NCI-H2171 treated with DMSO at 0.1 percent for 48 hours (cell line): Measurements from ENCODE around the gene TMEM247.
"Not testable (repeated sequence)": the region's sequence is repeated elsewhere in the genome, so short reads cannot be mapped to it uniquely, and the experiment has no call there.

ENCODE experiments used
- DNase-seq: peaks from one replicate; lab custom pipeline; 2025; lab: John Stamatoyannopoulos, UW

The TMEM247 gene

DNA sequence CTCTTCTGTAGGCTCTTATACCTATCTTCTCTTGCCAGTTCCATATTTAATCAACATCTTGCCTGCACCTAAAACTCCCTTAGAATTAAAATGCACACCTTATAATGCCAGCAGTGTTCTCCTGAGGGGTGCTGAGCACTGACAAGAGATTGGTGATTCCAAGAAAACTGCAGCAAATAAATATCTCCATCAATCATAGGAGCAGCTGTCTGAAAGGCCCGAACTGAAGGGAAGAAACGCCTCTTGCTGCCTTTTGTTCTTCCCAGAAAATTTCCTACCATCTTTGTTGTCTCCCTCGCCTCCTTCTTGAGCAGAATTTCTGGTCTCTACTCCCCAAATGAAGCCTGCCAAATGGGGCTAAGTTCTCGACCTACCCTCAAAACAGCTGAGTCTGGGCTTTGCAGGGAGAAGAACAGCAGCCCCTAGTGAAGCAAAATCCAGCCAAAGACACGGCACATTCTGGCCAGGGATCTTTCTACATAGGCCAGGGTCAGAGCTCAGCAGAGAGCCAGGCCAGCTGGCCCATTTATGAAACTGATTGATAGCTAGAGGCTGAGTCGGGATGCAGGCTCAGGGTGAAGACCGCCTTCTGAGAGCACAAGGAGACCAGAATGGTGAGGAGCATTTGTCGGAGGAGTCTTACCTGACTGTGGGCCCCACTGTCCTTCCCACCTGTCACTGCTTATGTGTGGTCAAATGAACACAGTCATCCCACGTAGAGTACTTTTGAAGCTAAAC, 20.4 kb upstream of the TMEM247 start:
- DNase-seq: no peak

DNA sequence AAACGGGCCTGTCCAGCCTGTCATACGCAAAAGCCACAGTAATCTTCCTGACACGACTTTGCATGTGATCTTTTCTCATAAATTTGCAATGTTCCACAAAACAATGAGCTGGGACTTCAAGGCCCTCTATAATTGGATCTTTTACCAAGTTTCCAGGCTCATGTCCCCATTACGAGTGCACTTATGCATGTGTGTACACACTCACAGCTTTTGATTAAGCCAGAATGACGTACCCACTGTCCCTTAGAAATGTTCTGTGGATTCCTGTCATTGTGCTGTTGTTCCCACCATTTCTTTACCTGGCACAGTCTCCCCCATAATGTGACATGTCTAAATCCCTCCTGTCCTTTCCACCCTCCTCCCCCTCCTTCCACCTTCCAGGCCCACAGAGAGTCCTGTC, 19.7 kb upstream of the TMEM247 start:
- DNase-seq: no peak

- DNase-seq: no peak
Observed at GRCh38 chr2:46460241-46460921, 19.0 kb upstream of the TMEM247 start.

- peak; percentile 9 for DNase-seq
Observed at GRCh38 chr2:46461011-46461674, 18.2 kb upstream of the TMEM247 start.

DNA sequence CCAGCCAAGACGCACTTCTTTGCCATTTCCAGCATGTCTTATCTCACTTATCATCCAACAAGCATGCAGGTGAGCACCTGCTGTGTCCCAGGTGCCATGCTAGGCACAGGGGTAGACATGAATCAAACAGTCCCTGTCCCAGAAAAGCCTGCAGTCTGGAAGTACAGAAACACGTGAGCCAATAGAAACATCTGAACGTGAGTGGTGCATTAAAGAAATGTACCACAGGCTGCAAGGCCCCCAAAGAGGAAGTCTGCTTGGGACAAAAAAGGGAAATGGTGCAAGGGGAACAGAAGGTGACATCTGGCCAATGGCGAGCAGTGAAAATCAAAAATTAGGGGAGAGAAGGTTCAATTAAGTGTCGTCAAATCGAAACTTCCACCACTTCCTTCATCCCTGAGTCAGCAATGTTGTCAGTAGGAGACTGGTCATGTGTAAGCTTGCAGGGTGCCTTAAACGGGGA, 17.6 kb upstream of the TMEM247 start:
- no peak for DNase-seq

DNA sequence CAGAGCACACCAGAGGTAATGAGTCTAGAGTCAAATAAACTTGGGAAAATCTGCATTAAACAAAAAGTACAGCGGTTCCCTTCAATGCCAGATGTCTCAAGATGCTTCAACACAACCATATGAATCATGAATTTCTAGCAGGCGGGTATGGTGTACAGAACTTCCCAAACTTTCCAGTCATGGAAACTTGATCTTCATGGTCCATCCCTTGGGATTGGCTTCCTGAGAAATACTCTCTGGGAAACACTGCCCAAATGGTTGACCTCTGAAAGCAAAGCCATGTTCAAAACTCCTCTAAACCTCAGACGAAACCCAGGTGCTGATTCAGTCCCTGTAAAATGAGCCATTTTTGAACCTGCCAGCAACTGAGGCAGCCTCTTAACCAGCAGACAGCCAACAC, 16.4 kb upstream of the TMEM247 start:
- DNase-seq: no peak

DNA sequence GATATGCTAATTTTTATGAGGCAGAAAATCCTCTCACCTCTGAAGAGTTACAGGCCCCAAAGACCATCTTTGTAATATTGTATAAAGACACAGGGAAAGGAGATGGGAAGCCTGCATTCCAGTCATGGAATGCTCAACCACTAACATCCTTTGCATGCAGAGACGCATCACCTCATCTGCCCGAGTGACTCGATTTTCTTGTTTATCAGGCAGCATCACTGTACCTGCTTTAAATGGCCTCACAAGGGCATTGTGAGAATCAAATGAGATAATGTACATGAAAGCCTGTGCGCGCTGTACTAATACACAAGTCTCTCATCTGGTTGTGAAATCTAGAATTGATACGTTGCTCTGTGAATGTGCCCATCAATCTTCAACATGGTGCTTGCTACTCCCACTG, 10.2 kb upstream of the TMEM247 start:
- no peak for DNase-seq

GRCh38 chr2:46469700-46470099, 9.7 kb upstream of the TMEM247 start:
- no peak for DNase-seq

GRCh38 chr2:46470114-46470628, 9.2 kb upstream of the TMEM247 start:
- DNase-seq: no peak

- no peak for DNase-seq
Observed at GRCh38 chr2:46471019-46471583, 8.3 kb upstream of the TMEM247 start.

DNA sequence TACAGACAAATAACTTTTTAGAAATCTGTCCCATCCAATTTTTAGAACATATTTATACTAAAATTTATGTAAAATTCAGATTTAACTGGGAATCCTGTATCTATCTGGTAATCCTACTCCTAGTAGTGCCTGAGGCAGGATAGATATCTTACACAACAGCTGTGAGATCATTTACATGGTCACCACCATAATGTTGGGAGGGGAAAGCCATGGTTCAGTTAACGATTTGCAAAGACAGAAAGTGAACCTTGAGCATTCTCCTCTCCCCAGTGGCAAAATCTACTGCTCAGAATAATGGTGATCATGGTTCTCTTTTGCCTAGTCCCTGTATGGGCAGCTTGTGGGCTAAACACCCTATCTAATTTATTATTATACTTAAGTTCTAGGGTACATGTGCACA, 7.7 kb upstream of the TMEM247 start:
- peak; percentile 22 for DNase-seq

GRCh38 chr2:46472165-46472564, 7.2 kb upstream of the TMEM247 start:
- not testable (repeated sequence) for DNase-seq

DNA sequence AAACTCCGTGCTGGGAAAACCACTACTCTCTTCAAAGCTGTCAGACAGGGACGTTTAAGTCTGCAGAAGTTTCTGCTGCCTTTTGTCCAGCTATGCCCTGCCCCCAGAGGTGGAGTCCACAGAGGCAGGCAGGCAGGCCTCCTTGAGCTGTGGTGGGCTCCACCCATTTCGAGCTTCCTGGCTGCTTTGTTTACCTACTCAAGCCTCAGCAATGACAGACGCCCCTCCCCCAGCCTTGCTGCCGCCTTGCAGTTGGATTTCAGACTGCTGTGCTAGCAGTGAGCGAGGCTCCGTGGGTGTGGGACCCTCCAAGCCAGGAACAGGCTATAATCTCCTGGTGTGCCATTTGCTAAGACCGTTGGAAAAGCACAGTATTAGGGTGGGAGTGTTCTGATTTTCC, 1.9 kb upstream of the TMEM247 start:
- DNase-seq: not testable (repeated sequence)

- no peak for DNase-seq
Observed at GRCh38 chr2:46477925-46478324, 1.4 kb upstream of the TMEM247 start.

DNA sequence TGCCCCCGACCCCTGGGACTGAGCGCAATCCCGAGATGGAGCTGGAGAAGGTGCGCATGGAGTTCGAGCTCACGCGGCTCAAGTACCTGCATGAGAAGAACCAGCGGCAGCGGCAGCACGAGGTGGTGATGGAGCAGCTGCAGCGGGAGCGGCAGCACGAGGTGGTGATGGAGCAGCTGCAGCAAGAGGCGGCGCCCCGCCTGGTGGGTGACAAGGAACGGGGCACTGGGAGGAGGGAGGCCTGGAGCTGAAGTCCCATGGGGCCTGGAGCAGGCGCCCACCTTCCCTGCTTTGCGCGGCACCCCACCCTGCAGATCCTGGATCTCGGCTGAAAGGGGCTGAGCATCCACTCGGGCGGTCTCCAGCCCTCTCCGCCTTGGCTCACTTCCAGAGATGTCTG, 1.2 kb downstream of the TMEM247 start:
- DNase-seq: no peak

GRCh38 chr2:46481198-46482193, 2.1 kb downstream of the TMEM247 start:
- no peak for DNase-seq

DNA sequence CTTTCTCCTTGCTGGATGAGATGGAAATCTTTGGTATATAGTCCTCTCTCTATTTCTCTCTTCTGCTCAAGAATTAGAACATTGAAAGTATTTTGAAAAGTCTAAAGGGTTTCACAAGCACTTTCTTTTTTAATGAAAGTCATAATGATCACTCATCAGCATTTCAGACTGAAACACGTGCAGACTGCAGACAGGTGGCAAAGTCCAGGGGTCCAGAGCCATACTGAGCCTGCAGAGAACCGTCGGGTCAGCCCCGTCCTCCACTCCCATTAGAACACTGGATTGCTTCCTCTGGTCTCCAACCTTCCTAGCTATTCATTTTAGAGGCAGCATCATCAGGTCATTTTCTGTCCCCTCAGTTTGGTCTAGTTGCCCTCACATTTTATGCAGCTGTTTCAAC, 3.1 kb downstream of the TMEM247 start:
- no peak for DNase-seq

DNA sequence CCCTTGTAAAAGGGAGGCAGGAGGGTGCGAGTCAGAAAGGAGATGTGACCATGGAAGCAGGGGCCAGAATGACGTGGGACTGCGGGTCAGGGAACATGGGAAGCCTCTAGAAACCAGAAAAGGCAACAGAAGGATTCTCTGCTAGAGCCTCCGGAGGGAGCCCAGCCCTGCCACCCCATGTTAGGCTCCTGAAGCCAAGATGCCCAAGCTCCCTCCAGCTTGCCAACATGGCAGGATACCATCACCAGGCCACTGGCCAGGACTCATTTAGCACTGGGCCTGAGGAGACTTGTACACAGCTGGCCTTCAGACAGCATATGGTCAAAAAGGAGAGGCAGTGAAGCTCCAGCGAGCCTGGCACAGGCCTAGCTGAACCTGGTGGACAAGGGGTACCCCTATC, 5.6 kb downstream of the TMEM247 start:
- no peak for DNase-seq

- no peak for DNase-seq
Observed at GRCh38 chr2:46486436-46486835, 7.1 kb downstream of the TMEM247 start.

GRCh38 chr2:46487667-46488335, 8.4 kb downstream of the TMEM247 start:
- DNase-seq: no peak

GRCh38 chr2:46488389-46488788, 9.0 kb downstream of the TMEM247 start:
- DNase-seq: no peak
